ENCODE measurements around the gene APCS. TPM values are rescaled to one million over a fixed set of nuclear protein-coding genes. Genes with fewer than 3 reads are reported as not detected.

APCS gene
- total RNA-seq, 2 donors from 2014 or later: not detected

DNA sequence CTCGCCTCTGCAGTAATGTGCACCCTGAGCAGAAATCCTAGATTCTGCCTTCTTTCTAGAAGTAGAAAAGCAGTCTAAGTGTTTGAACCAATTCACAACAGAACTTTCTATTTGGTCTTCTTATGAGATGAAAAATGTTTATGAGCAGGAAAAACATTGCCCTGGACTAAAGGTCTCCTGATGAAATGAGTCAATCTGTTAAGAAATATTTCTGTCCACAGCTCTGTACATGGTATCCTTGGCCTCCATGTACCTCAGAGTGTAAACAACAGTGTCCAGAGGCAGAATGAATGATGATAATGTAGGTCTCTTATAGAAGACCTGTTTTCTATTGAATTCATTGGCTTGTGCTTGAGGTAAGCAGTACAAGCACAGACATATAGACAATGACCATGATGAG lies 6.2 kb upstream of the APCS start:
- 82% methylated on average over 1 of the region's 1 CpG for WGBS
- H3K9me3 ChIP-seq: no peaks in the 10 kb centered on the region
- no peaks in the 10 kb centered on the region for H3K36me3 ChIP-seq
- H3K27ac ChIP-seq: no peak overlapping the region
- TF ChIP-seq POLR2AphosphoS5 (IDR thresholded peaks at IDR 0.05) (no peak), POLR2A (IDR thresholded peaks at IDR 0.05) (no peak)
- TF ChIP-seq, protein P1, sequence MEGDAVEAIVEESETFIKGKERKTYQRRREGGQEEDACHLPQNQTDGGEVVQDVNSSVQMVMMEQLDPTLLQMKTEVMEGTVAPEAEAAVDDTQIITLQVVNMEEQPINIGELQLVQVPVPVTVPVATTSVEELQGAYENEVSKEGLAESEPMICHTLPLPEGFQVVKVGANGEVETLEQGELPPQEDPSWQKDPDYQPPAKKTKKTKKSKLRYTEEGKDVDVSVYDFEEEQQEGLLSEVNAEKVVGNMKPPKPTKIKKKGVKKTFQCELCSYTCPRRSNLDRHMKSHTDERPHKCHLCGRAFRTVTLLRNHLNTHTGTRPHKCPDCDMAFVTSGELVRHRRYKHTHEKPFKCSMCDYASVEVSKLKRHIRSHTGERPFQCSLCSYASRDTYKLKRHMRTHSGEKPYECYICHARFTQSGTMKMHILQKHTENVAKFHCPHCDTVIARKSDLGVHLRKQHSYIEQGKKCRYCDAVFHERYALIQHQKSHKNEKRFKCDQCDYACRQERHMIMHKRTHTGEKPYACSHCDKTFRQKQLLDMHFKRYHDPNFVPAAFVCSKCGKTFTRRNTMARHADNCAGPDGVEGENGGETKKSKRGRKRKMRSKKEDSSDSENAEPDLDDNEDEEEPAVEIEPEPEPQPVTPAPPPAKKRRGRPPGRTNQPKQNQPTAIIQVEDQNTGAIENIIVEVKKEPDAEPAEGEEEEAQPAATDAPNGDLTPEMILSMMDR (IDR thresholded peaks at IDR 0.05): no peak
- H3K27me3 ChIP-seq (replicated peaks; ENCODE audit: insufficient read depth): no peaks in the 10 kb centered on the region
- DNase-seq (ENCODE audit: low spot score): no peak
- H3K4me3 ChIP-seq: no peak overlapping the region
- H3K4me1 ChIP-seq (replicated peaks): no peaks in the 10 kb centered on the region
- intact Hi-C loops (cut with DNase I): no loop called here

DNA sequence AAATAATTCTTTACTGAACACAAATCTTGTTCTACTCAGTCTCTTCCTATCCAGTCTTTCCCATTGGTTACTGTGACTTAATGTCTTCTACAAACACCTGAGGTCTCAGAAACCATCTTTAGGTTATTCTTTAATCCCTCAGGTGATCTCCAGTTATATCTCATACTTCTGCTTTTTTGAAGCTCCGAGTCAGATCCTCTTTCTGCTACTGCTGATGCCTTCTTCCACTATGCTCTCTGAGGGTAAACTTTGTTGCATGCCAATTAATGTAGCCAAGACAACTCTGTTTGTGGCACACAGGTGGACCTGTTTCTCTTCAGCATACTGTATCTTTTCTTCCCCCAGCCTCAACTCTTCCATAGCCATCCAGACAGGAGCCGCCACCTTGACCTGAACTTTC lies 3.1 kb upstream of the APCS start:
- H3K4me1 ChIP-seq (replicated peaks): no peaks in the 10 kb centered on the region
- DNase-seq (ENCODE audit: low spot score): no peak
- H3K27me3 ChIP-seq (replicated peaks; ENCODE audit: insufficient read depth): no peaks in the 10 kb centered on the region
- H3K36me3 ChIP-seq: no peaks in the 10 kb centered on the region
- no peak overlapping the region for H3K4me3 ChIP-seq
- intact Hi-C loops (cut with DNase I): no loop called here
- no peak overlapping the region for H3K27ac ChIP-seq
- TF ChIP-seq POLR2A (IDR thresholded peaks at IDR 0.05): no peak
- TF ChIP-seq POLR2AphosphoS5 (IDR thresholded peaks at IDR 0.05): no peak
- TF ChIP-seq, protein P1 (IDR thresholded peaks at IDR 0.05): no peak
- 89% methylated on average over 2 of the region's 2 CpGs for WGBS
- no peaks in the 10 kb centered on the region for H3K9me3 ChIP-seq

DNA sequence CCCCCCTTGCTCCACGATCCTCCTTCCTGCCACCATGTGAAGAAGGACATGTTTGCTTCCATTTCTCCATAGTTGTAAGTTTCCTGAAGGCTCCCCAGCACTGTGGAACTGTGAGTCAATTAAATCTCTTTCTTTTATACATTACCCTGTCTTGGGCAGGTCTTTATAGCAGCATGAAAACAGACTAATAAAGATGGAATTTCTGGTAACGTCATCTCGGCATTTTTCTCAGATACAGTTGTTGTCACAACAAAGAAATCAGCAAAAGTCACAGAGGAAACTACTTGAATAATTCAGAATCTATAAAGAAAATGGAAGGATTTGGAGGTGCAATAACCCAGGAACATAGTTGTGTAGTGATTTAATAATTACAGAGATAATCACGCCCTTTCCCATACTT lies 4.4 kb downstream of the APCS start:
- intact Hi-C loops (cut with DNase I): no loop called here
- 85% methylated on average over 4 of the region's 4 CpGs for WGBS

DNA sequence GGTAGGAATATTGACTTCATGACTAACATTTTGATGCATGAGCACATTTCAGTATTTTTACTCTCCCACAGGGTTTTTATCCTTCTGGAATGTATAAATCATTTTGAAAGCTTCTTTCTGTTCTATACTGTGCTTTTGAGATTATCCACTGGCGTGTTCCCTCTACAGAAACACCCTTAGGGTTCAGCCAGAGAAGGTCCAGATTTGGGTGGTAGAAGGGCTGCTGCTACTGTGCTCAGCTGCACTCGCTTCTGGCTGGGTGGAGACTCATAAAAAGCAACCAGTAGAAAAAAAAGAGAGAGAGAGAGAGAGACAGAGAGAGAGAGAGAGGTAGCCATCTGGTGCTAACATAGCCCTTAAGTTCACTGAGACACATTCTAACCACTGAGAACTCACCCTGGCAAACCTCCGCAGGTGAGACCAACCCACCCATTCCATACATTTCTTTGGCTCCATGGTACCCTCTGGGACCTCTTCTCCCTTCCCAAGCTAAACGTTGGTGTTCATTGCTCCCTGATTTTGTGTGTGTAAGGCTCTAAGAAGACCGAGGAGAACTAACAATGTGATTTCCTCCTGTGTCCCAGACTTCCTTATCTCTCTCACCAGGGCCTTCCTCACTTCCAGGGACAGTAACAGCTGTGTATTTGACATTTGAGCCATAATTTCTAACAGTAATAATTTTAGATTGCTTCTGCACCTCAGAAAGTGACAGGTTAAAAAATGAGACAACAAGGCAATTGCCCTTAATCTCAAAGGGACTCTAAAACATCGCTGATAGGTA lies 7.2 kb downstream of the APCS start:
- Histone ChIP-seq H3K9me3 (no peaks in the 10 kb centered on the region), H3K4me3 (no peak overlapping the region), H3K27ac (no peak overlapping the region), H3K4me1 (replicated peaks) (no peaks in the 10 kb centered on the region), H3K27me3 (replicated peaks; ENCODE audit: insufficient read depth) (no peaks in the 10 kb centered on the region), H3K36me3 (no peaks in the 10 kb centered on the region)
- no peak for DNase-seq (ENCODE audit: low spot score)
- intact Hi-C loops (cut with DNase I): no loop called here
- TF ChIP-seq, protein P1 (IDR thresholded peaks at IDR 0.05): no peak
- TF ChIP-seq POLR2AphosphoS5 (IDR thresholded peaks at IDR 0.05): no peak
- no peak for TF ChIP-seq POLR2A (IDR thresholded peaks at IDR 0.05)
- WGBS: 38% methylated on average over 6 of the region's 6 CpGs

More for the DNA sequence above, 4.4 kb downstream of the APCS start:
- no peak for DNase-seq (ENCODE audit: low spot score)
- Histone ChIP-seq H3K4me3 (no peak overlapping the region), H3K27me3 (replicated peaks; ENCODE audit: insufficient read depth) (no peaks in the 10 kb centered on the region), H3K4me1 (replicated peaks) (no peaks in the 10 kb centered on the region), H3K36me3 (no peaks in the 10 kb centered on the region), H3K27ac (no peak overlapping the region), H3K9me3 (no peaks in the 10 kb centered on the region)
- TF ChIP-seq, protein P1 (IDR thresholded peaks at IDR 0.05): no peak
- TF ChIP-seq POLR2A (IDR thresholded peaks at IDR 0.05) (no peak), POLR2AphosphoS5 (IDR thresholded peaks at IDR 0.05) (no peak)

DNA sequence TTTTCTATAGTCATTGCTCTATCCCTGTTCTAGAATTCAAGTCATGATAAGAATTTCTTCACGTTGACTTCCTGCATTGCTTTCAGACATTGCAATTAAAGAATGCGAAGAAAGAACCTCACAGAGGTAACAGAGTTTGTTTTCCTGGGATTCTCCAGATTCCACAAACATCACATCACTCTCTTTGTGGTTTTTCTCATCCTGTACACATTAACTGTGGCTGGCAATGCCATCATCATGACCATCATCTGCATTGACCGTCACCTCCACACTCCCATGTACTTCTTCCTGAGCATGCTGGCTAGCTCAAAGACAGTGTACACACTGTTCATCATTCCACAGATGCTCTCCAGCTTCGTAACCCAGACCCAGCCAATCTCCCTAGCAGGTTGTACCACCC lies 10.6 kb downstream of the APCS start:
- intact Hi-C loops (cut with DNase I): no loop called here
- Histone ChIP-seq H3K9me3 (no peaks in the 10 kb centered on the region), H3K36me3 (no peaks in the 10 kb centered on the region), H3K4me1 (replicated peaks) (no peaks in the 10 kb centered on the region), H3K27me3 (replicated peaks; ENCODE audit: insufficient read depth) (no peaks in the 10 kb centered on the region), H3K4me3 (no peak overlapping the region), H3K27ac (no peak overlapping the region)
- TF ChIP-seq POLR2AphosphoS5 (IDR thresholded peaks at IDR 0.05): no peak
- TF ChIP-seq POLR2A (IDR thresholded peaks at IDR 0.05): no peak
- TF ChIP-seq, protein P1 (IDR thresholded peaks at IDR 0.05): no peak
- 49% methylated on average over 4 of the region's 4 CpGs for WGBS
- DNase-seq (ENCODE audit: low spot score): no peak

Data from prostate gland (tissue), 2 donors.